Activated T-helper 2 cell treated with anti-CD3 and anti-CD28 coated beads, Interferon-gamma antibody, Interleukin-2, Interleukin-4, amounts not matched to agents 10 μg/mL and 5 μg/mL and 100 μg/mL, durations not matched to agents 14 hours and 24 hours and 36 hours (primary cell): ENCODE data around the gene PTPRN2. TPM values are rescaled to one million over a fixed set of nuclear protein-coding genes. Genes with fewer than 3 reads are reported as not detected.

Source experiments
- DNase-seq: peaks from one replicate; pipeline ENCODE4 v3.0.0; 2021; ENCODE audit warnings: low spot score
- H3K27ac Mint-ChIP-seq: one replicate; pipeline ENCODE4 v1.8.0; 2021; ENCODE audit warnings: mixed read lengths
- H3K27me3 Mint-ChIP-seq: one replicate; pipeline ENCODE4 v1.8.0; 2021; ENCODE audit warnings: low read depth, mixed read lengths
- H3K36me3 Mint-ChIP-seq: one replicate; pipeline ENCODE4 v1.8.0; 2021; ENCODE audit warnings: low read depth, mixed read lengths
- H3K4me1 Mint-ChIP-seq: one replicate; pipeline ENCODE4 v1.8.0; 2021; ENCODE audit warnings: low read depth, mixed read lengths
- H3K4me3 Mint-ChIP-seq: one replicate; pipeline ENCODE4 v1.8.0; 2021; ENCODE audit warnings: low read depth, mild to moderate bottlenecking, moderate library complexity, mixed read lengths
- H3K9me3 Mint-ChIP-seq: one replicate; pipeline ENCODE4 v1.8.0; 2021; ENCODE audit warnings: mixed read lengths
- intact Hi-C: fragments of 100-400 bp; cut with micrococcal nuclease; formaldehyde crosslinking; loops from one replicate; pipeline ENCODE4 v1.15.1; 2023
- total RNA-seq: library from RNA; stranded (reverse); gene quantifications from 2 replicates; pipeline ENCODE4 v1.2.3, GENCODE V29; 2022

The PTPRN2 gene
- total RNA-seq, 1 donor from 2014 or later, result 1.3 TPM

DNA sequence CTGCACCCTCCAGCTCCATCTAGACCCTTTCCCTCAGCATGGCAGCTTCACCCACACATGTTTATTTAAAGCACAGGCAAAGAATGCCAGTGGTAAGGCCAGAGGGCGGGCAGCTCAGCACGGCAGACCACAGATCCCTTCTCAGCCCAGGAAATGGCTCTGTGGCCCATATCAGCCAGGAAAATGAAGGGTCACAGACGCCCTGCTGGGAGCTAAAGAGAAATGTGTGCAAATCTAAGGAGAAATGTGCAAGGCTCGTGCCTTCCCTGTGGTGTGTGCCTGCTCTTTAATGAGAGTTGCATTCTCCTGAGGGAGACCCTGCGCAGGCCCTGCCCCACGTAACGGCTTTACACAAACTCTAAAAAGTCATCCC is 23.0 kb downstream of the PTPRN2 start:
- no peaks in the 10 kb centered on the region for H3K36me3 Mint-ChIP-seq
- no peak for DNase-seq
- H3K27ac Mint-ChIP-seq, result no peak overlapping the region
- no peaks in the 10 kb centered on the region for H3K9me3 Mint-ChIP-seq
- intact Hi-C loops, result no loop called here
- H3K4me1 Mint-ChIP-seq, result no peaks in the 10 kb centered on the region
- peaks cover 6% of the 10 kb centered on the region for H3K27me3 Mint-ChIP-seq
- H3K4me3 Mint-ChIP-seq, result no peak overlapping the region

DNA sequence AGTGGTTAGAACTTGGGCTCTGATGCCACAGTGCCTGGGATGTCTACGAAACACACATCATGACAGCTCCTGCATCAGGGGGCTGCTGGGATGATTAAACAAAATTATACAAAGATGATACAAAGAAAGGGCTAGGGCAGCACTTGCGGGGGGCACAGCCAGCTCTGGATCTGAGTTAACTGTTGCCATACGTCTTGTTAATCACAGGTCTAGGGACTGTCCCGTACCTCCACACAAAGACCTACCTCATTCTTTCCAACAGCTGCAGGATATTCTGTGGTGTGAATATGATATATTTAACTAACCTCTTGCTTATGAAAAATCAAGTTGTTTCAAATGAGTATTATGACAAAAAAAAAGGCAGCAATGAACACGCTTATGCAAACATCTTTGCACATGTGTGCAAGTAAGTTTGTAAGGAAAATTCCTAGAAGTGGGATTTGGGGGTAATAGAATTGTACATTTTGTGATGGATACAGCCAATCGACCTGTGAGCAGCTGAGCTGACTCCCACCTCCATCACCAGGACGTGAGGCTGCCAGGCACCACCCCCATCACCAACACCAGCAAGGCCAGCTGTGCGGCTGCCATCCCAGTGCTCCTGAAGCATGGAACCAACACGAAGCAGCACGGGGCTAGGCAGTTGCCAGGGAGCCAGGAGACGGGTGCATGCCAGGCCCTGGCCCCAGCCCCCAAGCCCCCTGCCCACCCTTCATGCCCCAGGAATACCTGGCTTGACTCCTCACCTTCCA is 23.5 kb downstream of the PTPRN2 start:
- no peaks in the 10 kb centered on the region for H3K36me3 Mint-ChIP-seq
- no peak overlapping the region for H3K27ac Mint-ChIP-seq
- H3K27me3 Mint-ChIP-seq, result peaks cover 5% of the 10 kb centered on the region
- no peaks in the 10 kb centered on the region for H3K4me1 Mint-ChIP-seq
- no peak overlapping the region for H3K4me3 Mint-ChIP-seq
- H3K9me3 Mint-ChIP-seq, result no peaks in the 10 kb centered on the region
- intact Hi-C loops, result no loop called here
- no peak for DNase-seq

DNA sequence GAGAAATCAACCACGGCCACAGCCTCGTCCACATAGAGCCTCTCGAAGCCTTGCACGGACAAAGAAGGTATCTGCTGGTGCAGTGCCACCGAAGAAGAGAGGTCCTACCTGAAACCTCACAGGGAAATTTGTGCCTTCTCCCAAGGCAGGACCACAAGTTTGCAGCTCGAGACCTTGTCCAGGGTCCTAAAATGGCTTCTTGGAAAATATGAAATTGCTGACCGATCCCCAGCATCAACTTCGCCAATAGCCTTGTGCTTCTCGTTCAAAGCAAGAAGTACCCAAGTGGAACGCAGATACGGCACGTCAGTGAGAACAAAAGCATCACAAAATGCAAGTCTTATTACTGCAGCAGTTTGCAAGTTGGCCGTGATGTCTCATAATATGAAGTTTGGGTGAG is 24.6 kb downstream of the PTPRN2 start:
- Mint-ChIP-seq H3K4me1 (no peaks in the 10 kb centered on the region), H3K9me3 (no peaks in the 10 kb centered on the region), H3K27me3 (peaks cover 2% of the 10 kb centered on the region), H3K36me3 (no peaks in the 10 kb centered on the region), H3K27ac (no peak overlapping the region), H3K4me3 (no peak overlapping the region)
- intact Hi-C loops, result no loop called here
- no peak for DNase-seq

DNA sequence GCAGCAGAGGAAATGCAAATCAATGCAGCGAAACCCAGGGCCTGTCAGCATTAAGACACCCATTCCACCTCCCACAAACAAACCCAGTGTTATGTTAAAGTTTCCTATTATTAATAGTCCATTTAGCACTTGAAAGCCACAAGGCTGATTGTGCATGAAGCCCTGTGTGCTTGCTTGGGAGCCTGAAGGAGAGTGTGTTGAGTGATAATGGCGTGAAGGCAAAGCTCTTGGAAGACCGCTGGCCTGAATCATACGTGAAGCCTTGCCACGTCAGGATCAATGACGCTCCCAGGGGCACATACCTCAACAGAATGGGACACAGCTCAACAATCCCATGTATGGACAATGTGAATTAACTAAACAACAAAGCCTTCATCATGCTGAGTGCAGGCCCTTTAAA is 25.1 kb downstream of the PTPRN2 start:
- Mint-ChIP-seq H3K9me3 (no peaks in the 10 kb centered on the region), H3K36me3 (no peaks in the 10 kb centered on the region), H3K27me3 (peaks cover 2% of the 10 kb centered on the region), H3K4me3 (no peak overlapping the region), H3K27ac (no peak overlapping the region), H3K4me1 (no peaks in the 10 kb centered on the region)
- intact Hi-C loops, result no loop called here
- DNase-seq, result no peak

DNA sequence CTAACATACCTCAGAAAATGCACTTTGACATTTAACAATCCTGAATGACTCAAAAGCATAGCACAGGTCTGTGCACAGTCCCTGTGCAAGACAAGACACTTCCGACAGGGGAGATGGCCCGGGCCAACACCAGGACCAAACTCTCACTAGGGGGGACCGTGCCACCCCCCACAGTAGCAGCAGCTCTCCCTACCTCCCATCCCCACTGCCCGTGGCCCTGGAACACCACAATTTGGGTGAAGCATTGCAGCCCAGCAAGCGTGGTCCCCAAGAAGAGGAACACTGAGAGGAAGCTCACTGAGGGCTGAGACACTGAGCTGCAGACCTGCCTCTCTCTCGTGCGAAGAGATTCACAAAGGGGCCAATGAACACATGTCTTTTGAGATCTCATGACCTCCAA is 26.0 kb downstream of the PTPRN2 start:
- no peaks in the 10 kb centered on the region for H3K4me1 Mint-ChIP-seq
- no peak overlapping the region for H3K27ac Mint-ChIP-seq
- DNase-seq, result no peak
- peaks cover 2% of the 10 kb centered on the region for H3K27me3 Mint-ChIP-seq
- H3K36me3 Mint-ChIP-seq, result no peaks in the 10 kb centered on the region
- no peak overlapping the region for H3K4me3 Mint-ChIP-seq
- intact Hi-C loops, result no loop called here
- no peaks in the 10 kb centered on the region for H3K9me3 Mint-ChIP-seq

DNA sequence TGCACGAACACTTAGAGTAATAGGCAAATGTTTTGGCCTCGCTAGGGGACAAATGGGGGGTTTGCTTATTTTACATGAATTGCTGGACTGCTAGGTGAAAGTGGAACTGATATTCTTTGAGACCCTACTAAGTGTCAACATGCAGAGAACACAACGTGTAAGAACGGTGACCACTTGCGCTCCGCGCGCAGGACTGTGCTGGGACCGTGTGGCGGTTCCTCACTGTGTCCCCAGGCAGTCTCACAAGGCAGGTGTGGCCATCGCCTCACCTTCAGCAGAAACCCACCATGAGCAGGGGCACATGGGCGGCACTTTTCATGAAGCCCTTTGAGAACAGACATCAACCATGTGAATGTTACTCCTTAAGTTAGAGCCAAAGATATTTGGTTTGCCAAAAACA is 27.2 kb downstream of the PTPRN2 start:
- DNase-seq, result no peak
- intact Hi-C loops, result no loop called here
- H3K4me1 Mint-ChIP-seq, result no peaks in the 10 kb centered on the region
- H3K36me3 Mint-ChIP-seq, result no peaks in the 10 kb centered on the region
- peaks cover 2% of the 10 kb centered on the region for H3K27me3 Mint-ChIP-seq
- H3K27ac Mint-ChIP-seq, result no peak overlapping the region
- H3K9me3 Mint-ChIP-seq, result peaks cover 4% of the 10 kb centered on the region
- H3K4me3 Mint-ChIP-seq, result no peak overlapping the region

DNA sequence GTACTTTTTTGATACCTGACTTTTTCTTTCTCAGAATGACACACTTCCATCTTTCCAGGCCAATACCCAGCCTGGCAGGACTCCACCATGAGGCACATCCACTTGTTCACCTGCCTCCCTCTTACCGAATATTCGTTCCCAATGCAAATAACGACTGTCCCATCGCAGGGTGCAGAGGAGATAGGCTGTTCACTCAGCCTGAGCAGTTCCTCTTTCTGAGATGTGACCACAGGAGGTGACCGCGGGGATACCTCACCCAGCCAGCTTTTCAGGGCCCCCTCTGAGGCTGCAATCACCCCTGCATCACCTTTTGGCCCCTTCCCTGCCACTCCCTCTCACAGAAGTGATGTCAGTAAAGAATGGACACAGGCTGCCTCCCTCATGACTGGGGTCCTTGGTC is 28.3 kb downstream of the PTPRN2 start:
- Mint-ChIP-seq H3K4me3 (no peak overlapping the region), H3K27me3 (peaks cover 2% of the 10 kb centered on the region), H3K27ac (no peak overlapping the region), H3K4me1 (no peaks in the 10 kb centered on the region), H3K9me3 (peaks cover 4% of the 10 kb centered on the region), H3K36me3 (no peaks in the 10 kb centered on the region)
- intact Hi-C loops, result no loop called here
- DNase-seq, result no peak

DNA sequence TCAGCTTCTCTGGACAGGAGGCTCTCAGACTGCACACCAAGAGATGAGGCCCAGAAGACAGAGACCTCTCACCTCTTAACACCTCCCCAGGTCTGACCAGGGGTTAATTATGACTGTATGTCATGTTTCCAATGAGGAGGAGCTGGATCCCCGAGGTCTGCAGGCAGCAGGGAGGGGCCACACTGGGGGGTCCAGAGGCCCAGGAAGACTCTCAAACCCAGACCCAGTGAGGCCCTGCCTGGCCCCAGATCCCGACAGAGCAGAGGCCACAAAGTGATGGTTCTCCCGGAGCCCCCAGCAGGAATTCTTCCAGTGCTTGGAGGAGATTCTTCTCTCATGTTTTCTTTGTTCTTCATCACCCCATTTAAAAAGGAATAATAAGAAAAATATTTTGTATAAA is 28.8 kb downstream of the PTPRN2 start:
- DNase-seq, result no peak
- H3K9me3 Mint-ChIP-seq, result peaks cover 4% of the 10 kb centered on the region
- intact Hi-C loops, result no loop called here
- no peaks in the 10 kb centered on the region for H3K4me1 Mint-ChIP-seq
- no peak overlapping the region for H3K4me3 Mint-ChIP-seq
- no peak overlapping the region for H3K27ac Mint-ChIP-seq
- peaks cover 2% of the 10 kb centered on the region for H3K27me3 Mint-ChIP-seq
- H3K36me3 Mint-ChIP-seq, result no peaks in the 10 kb centered on the region

DNA sequence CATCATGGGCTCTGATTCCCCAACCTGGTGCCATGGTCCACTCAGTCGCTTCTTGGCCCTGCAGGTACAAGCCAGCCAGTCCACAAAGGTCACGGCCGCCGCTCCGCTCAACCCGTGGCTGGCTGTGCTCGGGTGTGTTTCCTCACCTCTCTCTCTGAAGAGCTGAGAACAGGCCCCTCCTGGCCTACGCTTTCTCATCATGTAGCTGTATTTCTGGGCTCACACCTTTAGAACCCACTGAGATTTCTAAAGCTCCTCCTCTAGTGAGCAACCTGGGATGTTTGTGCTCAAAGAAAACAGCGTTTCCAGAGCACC is 30.2 kb downstream of the PTPRN2 start:
- no peak for DNase-seq
- intact Hi-C loops, result no loop called here
- Mint-ChIP-seq H3K27ac (no peak overlapping the region), H3K9me3 (peaks cover 4% of the 10 kb centered on the region), H3K27me3 (peaks cover 2% of the 10 kb centered on the region), H3K36me3 (no peaks in the 10 kb centered on the region), H3K4me1 (no peaks in the 10 kb centered on the region), H3K4me3 (no peak overlapping the region)

DNA sequence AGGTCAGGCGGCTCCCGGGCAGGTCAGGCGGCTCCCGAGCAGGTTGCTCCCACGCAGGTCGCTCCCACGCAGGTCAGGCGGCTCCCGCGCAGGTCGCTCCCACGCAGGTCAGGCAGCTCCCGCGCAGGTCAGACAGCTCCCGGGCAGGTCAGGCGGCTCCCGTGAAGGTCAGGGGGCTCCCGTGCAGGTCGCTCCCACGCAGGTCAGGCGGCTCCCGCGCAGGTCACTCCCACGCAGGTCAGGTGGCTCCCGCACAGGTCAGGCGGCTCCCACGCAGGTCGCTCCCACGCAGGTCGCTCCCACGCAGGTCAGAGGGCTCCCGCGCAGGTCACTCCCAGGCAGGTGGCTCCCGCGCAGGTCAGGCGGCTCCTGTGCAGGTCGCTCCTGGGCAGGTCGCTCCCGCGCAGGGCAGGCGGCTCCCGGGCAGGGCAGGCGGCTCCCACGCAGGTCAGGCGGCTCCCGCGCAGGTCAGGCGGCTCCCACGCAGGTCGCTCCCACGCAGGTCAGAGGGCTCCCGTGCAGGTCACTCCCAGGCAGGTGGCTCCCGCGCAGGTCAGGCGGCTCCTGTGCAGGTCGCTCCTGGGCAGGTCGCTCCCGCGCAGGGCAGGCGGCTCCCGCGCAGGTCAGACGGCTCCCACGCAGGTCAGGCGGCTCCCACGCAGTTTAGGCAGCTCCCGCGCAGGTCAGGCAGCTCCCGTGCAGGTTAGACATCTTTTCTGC is 30.7 kb downstream of the PTPRN2 start:
- peaks cover 2% of the 10 kb centered on the region for H3K27me3 Mint-ChIP-seq
- intact Hi-C loops, result no loop called here
- H3K27ac Mint-ChIP-seq, result no peak overlapping the region
- H3K4me3 Mint-ChIP-seq, result no peak overlapping the region
- no peaks in the 10 kb centered on the region for H3K4me1 Mint-ChIP-seq
- no peak for DNase-seq
- H3K9me3 Mint-ChIP-seq, result peaks cover 4% of the 10 kb centered on the region
- H3K36me3 Mint-ChIP-seq, result no peaks in the 10 kb centered on the region

DNA sequence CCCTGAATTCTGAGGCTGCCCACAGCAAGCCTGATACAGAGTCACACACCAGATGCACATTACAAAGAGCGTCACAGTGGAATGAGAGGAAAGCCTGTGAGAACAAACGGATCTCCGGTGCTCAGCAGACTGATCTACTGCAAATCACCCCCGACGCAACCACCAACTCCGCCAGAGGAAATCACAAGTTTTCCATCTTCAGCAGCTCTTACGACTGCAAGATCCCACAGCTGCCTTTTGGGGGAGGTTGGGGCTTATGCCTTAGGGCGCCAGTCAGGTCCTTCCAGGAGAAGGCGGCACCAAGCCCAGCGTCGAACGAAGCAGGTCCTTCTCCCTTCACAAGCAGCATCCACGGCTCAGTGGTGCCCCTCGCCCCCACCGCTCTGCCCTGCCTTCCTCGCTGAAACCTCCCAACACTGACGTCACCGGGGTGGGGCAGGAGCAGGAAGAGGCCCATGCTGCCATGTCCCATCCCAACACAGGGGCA is 32.5 kb downstream of the PTPRN2 start:
- no peaks in the 10 kb centered on the region for H3K27me3 Mint-ChIP-seq
- H3K4me3 Mint-ChIP-seq, result no peak overlapping the region
- peaks cover 4% of the 10 kb centered on the region for H3K9me3 Mint-ChIP-seq
- intact Hi-C loops, result no loop called here
- H3K36me3 Mint-ChIP-seq, result no peaks in the 10 kb centered on the region
- DNase-seq, result no peak
- H3K4me1 Mint-ChIP-seq, result no peaks in the 10 kb centered on the region
- no peak overlapping the region for H3K27ac Mint-ChIP-seq

DNA sequence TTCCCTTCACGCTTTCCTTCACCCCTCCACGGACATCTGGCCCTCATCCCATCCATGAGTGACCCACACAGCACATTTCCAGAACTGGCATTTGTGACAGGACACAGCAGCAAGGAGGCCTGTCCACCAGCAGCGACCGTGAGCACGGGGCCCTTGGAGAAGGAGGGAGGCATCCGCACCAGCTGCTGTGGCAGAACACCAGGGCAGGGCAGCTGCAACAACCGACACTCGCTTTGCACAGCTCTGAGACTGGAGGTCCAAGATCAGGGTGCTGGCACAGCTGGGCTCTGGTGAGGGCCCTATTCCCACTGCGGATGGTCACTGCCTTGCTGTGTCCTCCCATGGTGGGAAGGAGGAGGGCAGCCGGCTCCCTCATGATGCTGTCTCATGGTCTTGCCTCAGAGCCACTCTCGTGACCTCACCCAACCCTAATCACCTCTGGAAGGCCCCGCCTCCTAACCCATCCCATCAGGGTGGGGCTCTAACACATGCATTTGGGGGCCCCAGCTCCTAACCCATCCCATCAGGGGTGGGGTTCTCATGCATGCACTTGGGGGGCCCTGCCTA is 36.7 kb downstream of the PTPRN2 start:
- intact Hi-C loops, result no loop called here
- no peaks in the 10 kb centered on the region for H3K36me3 Mint-ChIP-seq

DNA sequence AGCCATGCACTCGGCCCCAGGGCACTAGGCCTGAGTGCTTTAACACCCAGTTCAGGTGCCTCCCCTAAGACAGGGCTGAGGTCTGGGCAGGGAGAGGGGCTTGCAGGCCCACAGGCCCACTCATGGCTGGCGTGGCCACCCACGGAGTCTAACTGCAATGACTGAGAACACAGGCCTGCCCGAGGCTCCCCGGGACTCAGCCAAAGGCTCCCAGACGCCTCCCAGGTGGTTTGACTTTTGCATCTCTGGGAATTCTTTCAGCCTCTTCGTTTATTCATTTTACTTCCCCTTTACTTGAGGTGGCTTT is 37.3 kb downstream of the PTPRN2 start:
- intact Hi-C loops, result no loop called here
- no peaks in the 10 kb centered on the region for H3K36me3 Mint-ChIP-seq
- H3K4me1 Mint-ChIP-seq, result no peaks in the 10 kb centered on the region
- DNase-seq, result no peak
- H3K27ac Mint-ChIP-seq, result no peak overlapping the region
- no peaks in the 10 kb centered on the region for H3K27me3 Mint-ChIP-seq
- no peaks in the 10 kb centered on the region for H3K9me3 Mint-ChIP-seq
- no peak overlapping the region for H3K4me3 Mint-ChIP-seq

More for the DNA sequence above, 36.7 kb downstream of the PTPRN2 start:
- no peak overlapping the region for H3K4me3 Mint-ChIP-seq
- no peaks in the 10 kb centered on the region for H3K27me3 Mint-ChIP-seq
- H3K4me1 Mint-ChIP-seq, result no peaks in the 10 kb centered on the region
- peaks cover 2% of the 10 kb centered on the region for H3K9me3 Mint-ChIP-seq
- H3K27ac Mint-ChIP-seq, result no peak overlapping the region
- no peak for DNase-seq
